ENCODE results near the gene TRIM56.

GRCh38 chr7:101122933-101123702 is 37.8 kb downstream of the TRIM56 start:
- TF ChIP-seq EP300 (IDR thresholded peaks at IDR 0.05; ENCODE audit: low read length) (no peak), CLOCK (CRISPR knock-in tag; IDR thresholded peaks at IDR 0.05; ENCODE audit: borderline replicate concordance) (no peak), FUS (optimal IDR thresholded peaks at IDR 0.05; ENCODE audit: low read depth, low read length) (no peak)

Data from K562 (cell line).